ENCODE data around the gene PTCH2.
"Not testable (repeated sequence)": the region's sequence is repeated elsewhere in the genome, so short reads cannot be mapped to it uniquely, and the experiment has no call there.

PTCH2 gene

GRCh38 chr1:44847845-44848244 lies 4.8 kb upstream of the PTCH2 start:
- DNase-seq = no peak

DNA sequence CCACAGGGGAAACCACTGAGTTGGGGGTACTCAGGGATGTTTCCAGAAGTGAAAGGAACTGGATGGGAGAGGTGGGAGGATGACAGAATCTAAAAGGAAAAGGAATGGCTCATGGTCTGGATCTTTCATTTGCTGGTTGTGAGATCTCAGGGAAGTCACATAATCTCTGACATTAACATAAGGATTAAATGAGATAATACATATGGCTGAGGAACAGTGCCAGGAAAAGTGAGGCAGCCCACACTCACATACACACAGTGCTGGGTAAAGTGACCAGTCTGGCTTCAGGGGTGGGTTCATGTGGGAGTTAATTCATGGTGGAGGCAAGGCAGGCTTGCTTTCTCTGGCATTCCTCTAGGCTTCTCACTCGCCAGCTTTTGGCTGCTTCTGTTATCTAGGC lies 3.9 kb upstream of the PTCH2 start:
- intact Hi-C loops (cut with DNase I) = no loop called here
- DNase-seq = no peak

More at GRCh38 chr1:44847845-44848244, 4.8 kb upstream of the PTCH2 start:
- intact Hi-C loops (cut with DNase I) = no loop called here

DNA sequence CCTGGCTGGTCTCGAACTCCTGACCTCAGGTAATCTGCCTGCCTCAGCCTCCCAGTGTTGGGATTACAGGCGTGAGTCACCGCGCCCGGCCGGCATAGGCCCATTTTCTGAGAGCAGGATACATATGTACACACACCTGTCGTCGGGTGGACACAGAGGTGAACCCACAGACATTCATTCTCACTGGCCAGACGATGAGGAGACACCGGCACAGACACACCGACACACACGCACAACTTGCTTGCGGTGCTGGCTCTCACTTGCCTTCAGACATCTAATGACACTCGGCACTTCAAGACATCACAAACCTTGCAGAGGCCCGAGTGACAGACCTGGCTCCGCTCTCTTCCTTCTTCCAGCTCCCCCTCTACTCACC lies 579 bp downstream of the PTCH2 start:
- peak in 1 of 10 donors; percentile 20 for DNase-seq
- intact Hi-C loops (cut with DNase I) = no loop called here

GRCh38 chr1:44839576-44839975 lies 3.5 kb downstream of the PTCH2 start:
- intact Hi-C loops (cut with DNase I) = loop anchor here (5.0 to 10.0 kb wide), 4 partner anchors 107 to 465 kb away; partner anchors contain the start of genes EIF2B3, HECTD3, RNU5D-1 and UROD
- DNase-seq = no peak

DNA sequence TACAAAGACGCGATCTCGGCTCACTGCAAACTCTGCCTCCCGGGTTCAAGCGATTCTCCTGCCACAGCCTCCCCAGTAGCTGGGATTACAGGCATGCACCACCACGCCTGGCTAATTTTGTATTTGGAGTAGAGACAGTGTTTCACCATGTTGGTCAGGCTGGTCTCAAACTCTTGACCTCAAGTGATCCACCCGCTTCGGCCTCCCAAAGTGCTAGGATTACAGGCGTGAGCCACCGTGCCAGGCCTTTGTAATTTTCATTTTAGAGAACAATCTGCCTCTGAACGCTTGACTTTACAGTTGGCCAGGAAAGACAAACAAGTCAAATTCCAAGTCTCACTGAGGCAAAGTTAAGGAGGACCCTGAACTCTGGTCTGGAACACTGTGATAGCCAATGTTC lies 4.8 kb downstream of the PTCH2 start:
- not testable (repeated sequence) for DNase-seq
- intact Hi-C loops (cut with DNase I) = loop anchor here (5.0 to 10.0 kb wide), 4 partner anchors 106 to 467 kb away; partner anchors contain the start of genes EIF2B3, HECTD3, RNU5D-1 and UROD

GRCh38 chr1:44835738-44836675 lies 7.0 kb downstream of the PTCH2 start:
- DNase-seq = peak; percentile 64 to 97 (median 86)

DNA sequence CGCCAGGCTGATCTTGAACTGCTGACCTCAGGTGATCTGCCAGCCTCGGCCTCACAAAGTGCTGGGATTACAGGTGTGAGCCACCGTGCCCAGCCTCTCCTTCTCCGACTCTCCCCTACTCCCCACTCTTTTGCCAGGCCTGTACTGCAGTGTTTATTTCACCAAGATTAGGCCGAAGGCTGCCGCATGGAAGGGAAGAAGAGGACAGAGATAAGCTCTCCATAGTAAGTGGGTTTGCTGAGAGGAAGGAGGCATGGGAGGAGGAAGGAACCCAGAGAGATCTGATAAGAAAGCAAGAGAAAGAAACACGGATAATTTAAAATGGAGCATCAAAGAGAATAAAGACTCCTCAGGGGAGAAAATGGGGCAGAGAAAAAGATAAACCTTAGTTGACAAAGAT lies 8.7 kb downstream of the PTCH2 start:
- peak in 3 of 10 donors; percentile 1 to 26 (median 17) for DNase-seq
- intact Hi-C loops (cut with DNase I) = loop anchor here (10.0 kb wide), 1 partner anchor 470 kb away; no protein-coding TSS in a partner anchor

More at GRCh38 chr1:44835738-44836675, 7.0 kb downstream of the PTCH2 start:
- intact Hi-C loops (cut with DNase I) = loop anchor here (5.0 to 10.0 kb wide), 4 partner anchors 104 to 469 kb away; partner anchors contain the start of genes EIF2B3, HECTD3, RNU5D-1 and UROD

DNA sequence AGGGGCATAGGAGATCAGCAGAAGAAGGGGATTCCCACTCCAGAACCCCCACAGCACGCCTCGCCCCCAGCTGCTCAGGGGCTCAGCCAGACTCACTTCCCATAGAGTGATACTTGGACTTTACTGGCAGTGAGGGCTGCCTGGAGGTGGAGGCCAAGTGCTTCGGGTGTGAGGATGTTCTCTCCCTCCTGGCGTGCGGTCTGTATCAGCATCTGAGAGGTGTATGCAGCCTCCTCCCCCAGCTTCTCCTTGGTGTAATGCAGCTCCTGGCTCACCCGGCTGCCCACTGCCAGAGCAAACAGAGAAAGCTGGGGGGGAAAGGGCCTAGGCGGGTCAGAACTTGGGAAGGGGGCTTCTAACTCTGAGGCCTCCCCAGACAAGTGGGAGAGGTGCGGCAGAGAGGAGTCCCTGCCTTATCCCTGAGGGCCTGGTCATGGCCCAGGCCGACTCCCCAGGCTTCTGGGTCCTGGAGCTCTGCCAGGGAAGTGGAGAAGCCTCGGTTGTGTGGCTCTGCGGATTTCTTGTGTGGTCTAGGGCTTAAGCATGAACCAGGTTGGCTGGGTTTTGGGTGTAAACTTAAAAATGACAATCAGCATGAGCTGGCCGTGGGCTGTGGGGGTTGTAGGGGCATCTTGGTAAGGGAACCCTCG lies 10.9 kb downstream of the PTCH2 start:
- intact Hi-C loops (cut with DNase I) = loop anchor here (10.0 kb wide), 1 partner anchor 473 kb away; no protein-coding TSS in a partner anchor
- peak in 3 of 10 donors; percentile 2 to 66 (median 57) for DNase-seq

- intact Hi-C loops (cut with DNase I) = loop anchor here (10.0 kb wide), 1 partner anchor 473 kb away; no protein-coding TSS in a partner anchor
- DNase-seq = peak in 3 of 10 donors; percentile 1 to 70 (median 48)
These were observed 11.5 kb downstream of the PTCH2 start for GRCh38 chr1:44831516-44831915.

GRCh38 chr1:44830900-44831304 lies 12.2 kb downstream of the PTCH2 start:
- intact Hi-C loops (cut with DNase I) = loop anchor here (10.0 kb wide), 1 partner anchor 474 kb away; no protein-coding TSS in a partner anchor
- peak in 3 of 10 donors; percentile 0 to 67 (median 67) for DNase-seq

DNA sequence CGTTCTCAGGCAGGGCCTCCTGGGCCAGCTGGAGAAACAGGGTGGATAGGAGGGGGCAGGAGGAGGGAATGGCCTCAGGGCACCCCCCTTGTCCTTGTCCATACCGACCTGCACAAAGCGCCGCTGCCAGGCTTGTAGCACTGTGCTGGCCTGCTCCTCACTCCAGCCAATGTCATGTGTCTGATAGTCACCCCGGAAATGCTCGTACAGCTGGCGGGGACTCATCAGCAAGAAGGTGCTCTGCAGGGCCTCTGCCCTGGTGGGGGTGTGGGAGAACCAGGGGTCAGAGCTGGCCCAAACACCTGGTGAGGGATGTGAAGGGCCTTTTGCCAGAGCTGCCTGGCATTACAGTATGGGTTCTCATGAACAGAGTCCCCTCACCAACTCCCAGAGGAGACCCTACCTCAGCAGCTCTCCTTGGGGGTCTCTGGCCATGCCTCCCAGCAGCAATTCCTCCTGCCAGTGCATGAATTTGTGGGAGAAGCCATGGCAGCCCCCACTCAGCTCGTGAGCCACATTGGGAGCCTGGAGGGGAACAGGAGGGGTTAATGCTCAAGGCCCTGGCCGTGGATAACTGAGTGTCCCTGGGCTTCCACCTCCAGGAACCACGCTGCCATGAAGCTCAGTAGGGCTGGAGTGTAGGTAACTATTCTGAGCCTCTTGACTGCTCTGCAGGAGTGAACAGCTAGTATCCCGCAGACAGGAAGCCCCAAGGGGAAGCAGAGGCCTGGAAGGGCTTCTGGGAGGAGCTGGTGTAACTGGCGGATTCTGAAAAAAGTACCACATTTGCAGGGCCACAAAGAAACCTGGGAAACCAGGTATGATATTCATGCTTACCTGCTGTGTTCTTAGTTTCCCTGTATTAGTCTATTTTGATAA lies 13.3 kb downstream of the PTCH2 start:
- peak in 2 of 10 donors; percentile 69 to 77 for DNase-seq
- intact Hi-C loops (cut with DNase I) = loop anchor here (10.0 kb wide), 1 partner anchor 475 kb away; no protein-coding TSS in a partner anchor

DNA sequence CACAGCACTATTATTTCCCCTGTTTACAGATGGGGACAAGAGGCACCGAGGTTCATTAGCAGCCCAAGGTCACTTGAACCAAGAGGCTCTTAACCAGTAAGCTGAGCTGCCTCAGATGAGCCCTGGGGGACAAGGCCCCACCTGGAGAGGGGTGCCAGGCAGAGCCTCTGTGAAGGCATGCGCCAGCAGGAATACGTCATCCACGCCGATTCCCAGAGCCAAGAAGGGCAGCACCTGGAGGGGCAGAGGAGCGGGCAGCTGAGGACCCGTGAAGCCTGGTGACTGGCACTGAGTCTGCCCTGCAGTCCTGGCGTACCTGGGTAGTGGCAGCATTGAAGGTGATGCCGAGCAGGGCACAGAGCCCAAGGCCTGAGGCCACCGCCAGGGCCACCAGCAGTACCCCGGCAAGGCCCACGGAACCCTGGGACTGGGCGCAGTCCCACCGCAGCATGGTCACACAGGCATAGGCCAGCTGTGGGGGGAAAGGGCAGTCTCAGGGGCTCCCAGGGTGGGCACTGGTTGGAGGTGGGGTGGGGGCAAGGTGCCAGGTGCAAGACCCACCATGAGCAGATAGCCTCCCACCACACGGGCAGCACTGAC lies 14.1 kb downstream of the PTCH2 start:
- intact Hi-C loops (cut with DNase I) = no loop called here
- peak in 2 of 10 donors; percentile 52 to 81 for DNase-seq

GRCh38 chr1:44828003-44828651 lies 14.9 kb downstream of the PTCH2 start:
- intact Hi-C loops (cut with DNase I) = no loop called here
- peak in 2 of 10 donors; percentile 42 to 62 for DNase-seq

DNA sequence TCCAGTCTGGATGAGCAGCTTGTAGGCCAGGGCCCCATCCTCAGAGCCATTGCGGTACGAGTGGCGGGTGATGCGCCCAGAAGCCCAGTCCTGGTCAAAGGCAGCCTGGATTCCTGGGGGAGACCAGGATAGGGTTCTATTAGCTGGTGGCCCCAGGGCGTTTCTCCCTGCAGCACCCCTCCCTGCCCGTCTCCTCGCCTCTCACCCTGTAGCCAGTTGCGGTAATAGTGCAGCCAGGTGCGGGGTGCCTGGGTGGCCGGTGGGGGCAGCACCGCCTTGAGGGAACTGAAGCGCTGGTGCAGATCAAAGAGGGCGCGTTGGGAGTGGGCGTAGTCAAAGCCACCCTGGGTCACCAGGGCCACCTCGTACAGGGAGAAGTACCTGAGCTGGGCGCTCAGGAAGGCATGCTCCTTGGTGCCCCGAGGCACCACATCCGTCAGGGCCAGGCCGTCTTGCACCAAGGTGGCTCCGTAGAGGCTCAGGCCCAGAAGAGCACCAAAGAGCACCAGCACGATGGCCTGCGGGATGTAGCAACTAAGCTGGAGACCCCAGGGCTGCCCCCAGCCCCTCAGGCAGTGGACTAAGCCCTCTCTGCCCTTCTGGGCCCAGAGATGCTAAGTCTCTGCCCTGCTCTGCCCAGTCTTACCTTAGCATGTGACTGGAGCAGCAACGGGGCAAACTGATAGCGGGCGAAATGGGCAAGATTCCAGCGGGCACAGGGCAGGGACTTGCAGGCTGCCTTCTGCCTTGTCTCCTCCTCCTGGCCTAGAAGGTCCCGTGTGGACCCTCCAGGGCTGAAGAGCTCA lies 15.7 kb downstream of the PTCH2 start:
- intact Hi-C loops (cut with DNase I) = no loop called here
- DNase-seq = peak in 2 of 10 donors; percentile 70 to 74

- intact Hi-C loops (cut with DNase I) = no loop called here
- DNase-seq = peak in 4 of 10 donors; percentile 39 to 91 (median 78)
These were observed 16.5 kb downstream of the PTCH2 start for GRCh38 chr1:44826375-44827196.

- intact Hi-C loops (cut with DNase I) = not testable (repeated sequence)
These were observed 18.7 kb downstream of the PTCH2 start for GRCh38 chr1:44824392-44824791.

DNA sequence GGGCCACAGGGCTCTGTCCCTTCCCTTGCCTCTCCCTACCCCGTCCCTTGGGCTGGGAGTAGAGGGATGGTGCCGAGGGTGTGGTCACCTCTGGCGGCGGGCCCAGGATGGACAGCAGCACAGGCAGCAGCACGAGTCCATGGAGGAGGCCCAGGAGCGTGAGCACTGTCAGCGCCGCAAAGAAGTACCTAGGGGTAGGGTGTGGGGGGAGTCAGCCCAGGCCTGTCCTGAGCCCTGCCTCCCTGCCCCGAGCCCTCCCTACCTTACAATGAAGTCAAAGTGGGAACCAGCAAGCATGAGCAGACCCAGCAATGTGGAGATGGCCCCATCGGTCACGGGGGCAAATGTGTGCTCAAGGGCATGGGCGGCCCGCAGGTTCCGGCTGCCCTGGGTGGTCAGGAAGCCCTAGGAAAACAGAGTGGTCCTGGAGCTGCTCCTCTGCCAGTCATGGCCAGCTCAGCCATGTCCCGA lies 20.0 kb downstream of the PTCH2 start:
- intact Hi-C loops (cut with DNase I) = no loop called here
- peak in 3 of 10 donors; percentile 65 to 76 (median 68) for DNase-seq

More at GRCh38 chr1:44824392-44824791, 18.7 kb downstream of the PTCH2 start:
- peak in 3 of 10 donors; percentile 10 to 14 (median 11) for DNase-seq
